ENCODE results near the gene GAS5.
A peak's percentile ranks its signal among the peaks of the same experiment; 100 is the strongest.
"Not testable (repeated sequence)": the region's sequence is repeated elsewhere in the genome, so short reads cannot be mapped to it uniquely, and the experiment has no call there.

GAS5 gene

GRCh38 chr1:173867753-173868265 is at the start of gene GAS5:
Gene GAS5, minus strand, starts transcription at chr1:173867989.
- peak; percentile 97 for DNase-seq

GRCh38 chr1:173917149-173917548 is 49.4 kb upstream of the GAS5 start, which contains the start of gene SERPINC1:
Gene SERPINC1, minus strand, starts transcription at chr1:173917327. Its CDS starts 68 bp downstream, at chr1:173917259.
- DNase-seq = no peak

- no peak for DNase-seq
These were observed 48.9 kb upstream of the GAS5 start for GRCh38 chr1:173916667-173917066.

- DNase-seq = no peak
These were observed 47.8 kb upstream of the GAS5 start for GRCh38 chr1:173915596-173915995.

GRCh38 chr1:173914366-173914871 is 46.6 kb upstream of the GAS5 start:
- peak; percentile 38 for DNase-seq

- no peak for DNase-seq
These were observed 45.3 kb upstream of the GAS5 start for GRCh38 chr1:173913111-173913510.

GRCh38 chr1:173903827-173904531 is 36.2 kb upstream of the GAS5 start:
- no peak for DNase-seq

- DNase-seq = no peak
These were observed 33.2 kb upstream of the GAS5 start for GRCh38 chr1:173900992-173901391.

- DNase-seq = no peak
These were observed 32.6 kb upstream of the GAS5 start for GRCh38 chr1:173900427-173900826.

GRCh38 chr1:173894189-173894588 is 26.4 kb upstream of the GAS5 start:
- no peak for DNase-seq

- DNase-seq = no peak
These were observed 25.8 kb upstream of the GAS5 start for GRCh38 chr1:173893611-173894010.

GRCh38 chr1:173889885-173890284 is 22.1 kb upstream of the GAS5 start:
- DNase-seq = no peak

- DNase-seq = no peak
These were observed 21.0 kb upstream of the GAS5 start for GRCh38 chr1:173888749-173889148.

GRCh38 chr1:173887627-173888026 is 19.8 kb upstream of the GAS5 start:
- no peak for DNase-seq

- no peak for DNase-seq
These were observed 19.2 kb upstream of the GAS5 start for GRCh38 chr1:173886746-173887611.

GRCh38 chr1:173884701-173885100 is 16.9 kb upstream of the GAS5 start:
- no peak for DNase-seq

GRCh38 chr1:173881117-173881516 is 13.3 kb upstream of the GAS5 start:
- not testable (repeated sequence) for DNase-seq

GRCh38 chr1:173878251-173878650 is 10.5 kb upstream of the GAS5 start:
- DNase-seq = no peak

- no peak for DNase-seq
These were observed 8.9 kb upstream of the GAS5 start for GRCh38 chr1:173876732-173877131.

GRCh38 chr1:173871500-173871899 is 3.7 kb upstream of the GAS5 start:
- no peak for DNase-seq

GRCh38 chr1:173871091-173871490 is 3.3 kb upstream of the GAS5 start:
- no peak for DNase-seq

- DNase-seq = peak; percentile 15
These were observed 2.7 kb upstream of the GAS5 start for GRCh38 chr1:173870252-173871075.

- DNase-seq = peak; percentile 79
These were observed 1.2 kb upstream of the GAS5 start for GRCh38 chr1:173869021-173869359.

Measured in NCI-H510A treated with DMSO at 0.1 percent for 48 hours (cell line).